IPS-18c (cell line): Measurements from ENCODE around the gene MRPS25.
"Not testable (repeated sequence)": the region's sequence is repeated elsewhere in the genome, so short reads cannot be mapped to it uniquely, and the experiment has no call there.

Source experiments
- H3K4me3 ChIP-seq: 2 replicates; pipeline ENCODE4 v1.7.0; 2013; ENCODE audit warnings: low read depth, mild to moderate bottlenecking, low read length, moderate library complexity; ENCODE audit not compliant: insufficient read depth
- H3K9me3 ChIP-seq: one replicate; pipeline ENCODE4 v1.6.1; 2013; ENCODE audit warnings: mild to moderate bottlenecking, low read length, moderate library complexity; ENCODE audit not compliant: control insufficient read depth, insufficient read depth

MRPS25 gene

GRCh38 chr3:15017191-15017590 lies 47.9 kb downstream of the MRPS25 start:
- H3K9me3 ChIP-seq = no peaks in the 10 kb centered on the region
- H3K4me3 ChIP-seq = no peak overlapping the region

- no peaks in the 10 kb centered on the region for H3K9me3 ChIP-seq
- no peak overlapping the region for H3K4me3 ChIP-seq
Observed at GRCh38 chr3:15015456-15015855, 49.7 kb downstream of the MRPS25 start.

- Histone ChIP-seq H3K9me3 (no peaks in the 10 kb centered on the region), H3K4me3 (no peak overlapping the region)
Observed at GRCh38 chr3:15014606-15015328, 50.3 kb downstream of the MRPS25 start.

GRCh38 chr3:15011174-15011573 lies 53.9 kb downstream of the MRPS25 start:
- H3K4me3 ChIP-seq = no peak overlapping the region
- no peaks in the 10 kb centered on the region for H3K9me3 ChIP-seq

- Histone ChIP-seq H3K9me3 (no peaks in the 10 kb centered on the region), H3K4me3 (no peak overlapping the region)
Observed at GRCh38 chr3:15010664-15011063, 54.5 kb downstream of the MRPS25 start.

GRCh38 chr3:15009167-15009566 lies 55.9 kb downstream of the MRPS25 start:
- Histone ChIP-seq H3K9me3 (no peaks in the 10 kb centered on the region), H3K4me3 (no peak overlapping the region)

- Histone ChIP-seq H3K4me3 (no peak overlapping the region), H3K9me3 (no peaks in the 10 kb centered on the region)
Observed at GRCh38 chr3:15007681-15008141, 57.4 kb downstream of the MRPS25 start.

GRCh38 chr3:14999182-14999581 lies 65.9 kb downstream of the MRPS25 start:
- H3K9me3 ChIP-seq, H3K4me3 ChIP-seq: not testable (repeated sequence)
